IMR-90 (cell line): ENCODE measurements around the gene KIF18A.

Experiments
- BHLHE40 ChIP-seq: fragments of 150-350 bp; IDR thresholded peaks from 2 replicates; pipeline ENCODE4 v1.6.1; 2016; ENCODE audit warnings: mild to moderate bottlenecking, low read depth, low read length
- CEBPB ChIP-seq: IDR thresholded peaks from 2 replicates; pipeline ENCODE4 v1.6.1; 2012; ENCODE audit warnings: low read depth, low read length, improper control_type of control experiment
- CHD1 ChIP-seq: IDR thresholded peaks from 2 replicates; pipeline ENCODE4 v1.6.1; 2012; ENCODE audit warnings: low read depth, low read length, improper control_type of control experiment
- MAFK ChIP-seq: IDR thresholded peaks from 2 replicates; pipeline ENCODE4 v1.6.1; 2012; ENCODE audit warnings: low read depth, low read length, improper control_type of control experiment
- MAZ ChIP-seq: IDR thresholded peaks from 2 replicates; pipeline ENCODE4 v1.6.1; 2012; ENCODE audit warnings: low read depth, mild to moderate bottlenecking, low read length, improper control_type of control experiment, moderate library complexity, borderline replicate concordance
- MXI1 ChIP-seq: IDR thresholded peaks from 2 replicates; pipeline ENCODE4 v1.6.1; 2012; ENCODE audit warnings: low read depth, mild to moderate bottlenecking, low read length, moderate library complexity, borderline replicate concordance
- POLR2A ChIP-seq: IDR thresholded peaks from 2 replicates; pipeline ENCODE4 v1.6.1; 2012; ENCODE audit warnings: mild to moderate bottlenecking, low read depth, low read length
- RAD21 ChIP-seq: IDR thresholded peaks from 2 replicates; pipeline ENCODE4 v1.6.1; 2012; ENCODE audit warnings: low read length, improper control_type of control experiment
- RCOR1 ChIP-seq: IDR thresholded peaks from 2 replicates; pipeline ENCODE4 v1.6.1; 2012; ENCODE audit warnings: mild to moderate bottlenecking, low read length, improper control_type of control experiment; ENCODE audit not compliant: insufficient replicate concordance
- SMC3 ChIP-seq: fragments of 150-350 bp; IDR thresholded peaks from 2 replicates; pipeline ENCODE4 v1.6.1; 2016; ENCODE audit warnings: low read depth, mild to moderate bottlenecking, antibody characterized with exemption, low read length, moderate library complexity
- TF ChIP-seq, protein P1 (sequence below): conservative IDR thresholded peaks from 2 replicates; pipeline ENCODE4 v1.5.1; 2012; ENCODE audit warnings: mild to moderate bottlenecking, low read depth, low read length, improper control_type of control experiment
- TF ChIP-seq, protein P2 (sequence below): fragments of 150-350 bp; IDR thresholded peaks from 2 replicates; pipeline ENCODE4 v1.6.1; 2017; ENCODE audit warnings: mild to moderate bottlenecking, antibody characterized with exemption, low read length, low read depth

DNA sequence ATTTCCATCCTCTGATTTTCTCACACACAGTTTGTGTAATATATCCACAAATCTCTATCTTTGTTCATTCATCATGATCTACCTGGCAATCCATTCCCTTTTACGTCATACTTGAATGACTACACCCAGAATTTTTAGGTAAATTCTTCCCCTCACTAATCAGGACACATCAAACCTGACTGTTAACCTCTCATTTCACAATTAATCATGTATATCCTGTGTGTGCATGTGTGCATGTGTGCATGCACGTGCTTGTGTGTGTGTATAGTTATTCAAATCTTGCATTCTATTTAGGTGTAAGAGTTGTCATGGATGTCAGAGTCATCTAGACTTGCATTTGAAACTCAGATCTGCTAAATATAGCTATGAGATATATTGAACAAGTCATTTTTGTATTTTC is 130.4 kb downstream of the KIF18A start:
- TF ChIP-seq POLR2A (no peak), SMC3 (no peak), BHLHE40 (no peak), CEBPB (no peak), MAFK (no peak), MXI1 (no peak), RAD21 (no peak), CHD1 (no peak), RCOR1 (no peak), MAZ (no peak)
- TF ChIP-seq, protein P1, sequence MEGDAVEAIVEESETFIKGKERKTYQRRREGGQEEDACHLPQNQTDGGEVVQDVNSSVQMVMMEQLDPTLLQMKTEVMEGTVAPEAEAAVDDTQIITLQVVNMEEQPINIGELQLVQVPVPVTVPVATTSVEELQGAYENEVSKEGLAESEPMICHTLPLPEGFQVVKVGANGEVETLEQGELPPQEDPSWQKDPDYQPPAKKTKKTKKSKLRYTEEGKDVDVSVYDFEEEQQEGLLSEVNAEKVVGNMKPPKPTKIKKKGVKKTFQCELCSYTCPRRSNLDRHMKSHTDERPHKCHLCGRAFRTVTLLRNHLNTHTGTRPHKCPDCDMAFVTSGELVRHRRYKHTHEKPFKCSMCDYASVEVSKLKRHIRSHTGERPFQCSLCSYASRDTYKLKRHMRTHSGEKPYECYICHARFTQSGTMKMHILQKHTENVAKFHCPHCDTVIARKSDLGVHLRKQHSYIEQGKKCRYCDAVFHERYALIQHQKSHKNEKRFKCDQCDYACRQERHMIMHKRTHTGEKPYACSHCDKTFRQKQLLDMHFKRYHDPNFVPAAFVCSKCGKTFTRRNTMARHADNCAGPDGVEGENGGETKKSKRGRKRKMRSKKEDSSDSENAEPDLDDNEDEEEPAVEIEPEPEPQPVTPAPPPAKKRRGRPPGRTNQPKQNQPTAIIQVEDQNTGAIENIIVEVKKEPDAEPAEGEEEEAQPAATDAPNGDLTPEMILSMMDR = no peak
- TF ChIP-seq, protein P2, sequence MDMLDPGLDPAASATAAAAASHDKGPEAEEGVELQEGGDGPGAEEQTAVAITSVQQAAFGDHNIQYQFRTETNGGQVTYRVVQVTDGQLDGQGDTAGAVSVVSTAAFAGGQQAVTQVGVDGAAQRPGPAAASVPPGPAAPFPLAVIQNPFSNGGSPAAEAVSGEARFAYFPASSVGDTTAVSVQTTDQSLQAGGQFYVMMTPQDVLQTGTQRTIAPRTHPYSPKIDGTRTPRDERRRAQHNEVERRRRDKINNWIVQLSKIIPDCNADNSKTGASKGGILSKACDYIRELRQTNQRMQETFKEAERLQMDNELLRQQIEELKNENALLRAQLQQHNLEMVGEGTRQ = no peak
